Psoas muscle (tissue), 8 donors: ENCODE data around the gene NFKB2. TPM values are rescaled to one million over a fixed set of nuclear protein-coding genes. Genes with fewer than 3 reads are reported as not detected.

ENCODE experiments used
- ATAC-seq, 4 donors: fragments of 200-7000 bp; cut with Tn5 transposase; one replicate each; pipeline ENCODE4 v1.9.1; 2020; ENCODE audit warnings: moderate library complexity in 3 of 4, mild to moderate bottlenecking in 2 of 4
- DNase-seq, 2 donors: peaks; one replicate each; pipeline ENCODE4 v3.0.0-alpha.2; 2020
- H3K27ac ChIP-seq: fragments of 200-600 bp; one replicate; pipeline ENCODE4 v1.8.0; 2022
- H3K27me3 ChIP-seq, 3 donors: fragments of 200-600 bp in 1 of 3; one replicate each; pipeline versions ENCODE4 v1.6.1 to v1.8.0; 2013 to 2022; ENCODE audit warnings: low read length in 2 of 3, mild to moderate bottlenecking in 2 of 3, moderate library complexity in 1 of 3; ENCODE audit not compliant: insufficient read depth in 3 of 3
- H3K36me3 ChIP-seq, 2 donors: fragments of 200-600 bp in 1 of 2; one replicate each; pipeline versions ENCODE4 v1.6.1 to v1.8.0; 2013 to 2022; ENCODE audit warnings: low read depth in 1 of 2, mild to moderate bottlenecking in 1 of 2, moderate library complexity in 1 of 2; ENCODE audit not compliant: insufficient read depth in 1 of 2
- H3K4me1 ChIP-seq: fragments of 200-600 bp; one replicate; pipeline ENCODE4 v1.8.0; 2022
- H3K4me3 ChIP-seq: fragments of 200-600 bp; one replicate; pipeline ENCODE4 v1.8.0; 2022; ENCODE audit warnings: mild to moderate bottlenecking
- H3K9me3 ChIP-seq: fragments of 200-600 bp; one replicate; pipeline ENCODE4 v1.8.0; 2022
- WGBS, 3 donors: extraction: QIAGEN DNeasy Blood & Tissue Kit; methylation state at CpG; one replicate each; pipeline versions ENCODE4 v1.1.6 to v1.1.7; 2013; 5-methylcytosine and 5-hydroxymethylcytosine counted together
- intact Hi-C, 2 donors: fragments of 100-400 bp; cut with DNase I; formaldehyde crosslinking; loops; one replicate each; pipeline versions ENCODE4 v1.11.0 to v1.14.2; 2022
- polyA plus RNA-seq, 3 donors: library from polyadenylated mRNA; stranded (reverse); fragments of 200-250 nt; gene quantifications; one replicate each; pipeline ENCODE4 v1.2.3, GENCODE V29; 2013
- total RNA-seq, 4 donors: library from RNA; stranded (reverse); fragmentation: NEBNext Ultra II Directional in 2 of 4; extraction: Animal tissue kit (Norgen Biotek cat#: 25700) in 2 of 4; gene quantifications; one replicate each; pipeline versions ENCODE4 v1.2.1 to v1.2.4, GENCODE V29; 2021 to 2023
- TF ChIP-seq, protein P1 (sequence below): fragments of 200-600 bp; IDR thresholded peaks from one replicate; pipeline ENCODE4 v1.8.0; 2022; ENCODE audit warnings: antibody characterized with exemption
- donor health status: healthy with polysubstance abuse.
- donor health status: DM: no; HTN: no; CAD: no; lungs with moderate emphysema.
- donor health status: Bipolar disorder and iron deficiency.
- donor health status: healthy.
- donor health status: DM: yes; HTN: yes; CAD: no.
- donor health status: DM: no; HTN: no; CAD: no.
- donor health status: DM: no; HTN: no; CAD: no.
- donor health status: DM: yes; HTN: yes; CAD: no.

NFKB2 gene
- total and polyA plus RNA-seq, 7 donors = 8.3 to 86.0 (median 12.6) TPM

DNA sequence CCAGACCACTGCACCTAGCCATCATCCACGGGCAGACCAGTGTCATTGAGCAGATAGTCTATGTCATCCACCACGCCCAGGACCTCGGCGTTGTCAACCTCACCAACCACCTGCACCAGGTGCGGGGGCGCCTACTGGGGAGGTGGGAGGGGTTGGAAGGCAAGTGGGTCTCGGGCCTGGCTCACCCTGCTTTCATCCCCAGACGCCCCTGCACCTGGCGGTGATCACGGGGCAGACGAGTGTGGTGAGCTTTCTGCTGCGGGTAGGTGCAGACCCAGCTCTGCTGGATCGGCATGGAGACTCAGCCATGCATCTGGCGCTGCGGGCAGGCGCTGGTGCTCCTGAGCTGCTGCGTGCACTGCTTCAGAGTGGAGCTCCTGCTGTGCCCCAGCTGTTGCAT, 4.6 kb downstream of the NFKB2 start:
- H3K27me3 ChIP-seq = no peaks in the 10 kb centered on the region
- no peaks in the 10 kb centered on the region for H3K9me3 ChIP-seq
- WGBS, 3 donors = 82 to 87% (median 82%) methylated on average over 17 of the region's 17 CpGs
- H3K4me3 ChIP-seq = peak overlapping the region; percentile 76
- intact Hi-C loops = loop anchor here in 1 of 2 donors (5.0 kb wide), 1 partner anchor 233 kb away; no protein-coding TSS in a partner anchor
- peak overlapping the region; percentile 86 for H3K27ac ChIP-seq
- TF ChIP-seq, protein P1, sequence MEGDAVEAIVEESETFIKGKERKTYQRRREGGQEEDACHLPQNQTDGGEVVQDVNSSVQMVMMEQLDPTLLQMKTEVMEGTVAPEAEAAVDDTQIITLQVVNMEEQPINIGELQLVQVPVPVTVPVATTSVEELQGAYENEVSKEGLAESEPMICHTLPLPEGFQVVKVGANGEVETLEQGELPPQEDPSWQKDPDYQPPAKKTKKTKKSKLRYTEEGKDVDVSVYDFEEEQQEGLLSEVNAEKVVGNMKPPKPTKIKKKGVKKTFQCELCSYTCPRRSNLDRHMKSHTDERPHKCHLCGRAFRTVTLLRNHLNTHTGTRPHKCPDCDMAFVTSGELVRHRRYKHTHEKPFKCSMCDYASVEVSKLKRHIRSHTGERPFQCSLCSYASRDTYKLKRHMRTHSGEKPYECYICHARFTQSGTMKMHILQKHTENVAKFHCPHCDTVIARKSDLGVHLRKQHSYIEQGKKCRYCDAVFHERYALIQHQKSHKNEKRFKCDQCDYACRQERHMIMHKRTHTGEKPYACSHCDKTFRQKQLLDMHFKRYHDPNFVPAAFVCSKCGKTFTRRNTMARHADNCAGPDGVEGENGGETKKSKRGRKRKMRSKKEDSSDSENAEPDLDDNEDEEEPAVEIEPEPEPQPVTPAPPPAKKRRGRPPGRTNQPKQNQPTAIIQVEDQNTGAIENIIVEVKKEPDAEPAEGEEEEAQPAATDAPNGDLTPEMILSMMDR = no peak
- H3K36me3 ChIP-seq = peaks cover 0 to 59% of the 10 kb centered on the region in 2 donors
- no peak for ATAC-seq
- DNase-seq = no peak
- H3K4me1 ChIP-seq = peaks cover 19% of the 10 kb centered on the region

GRCh38 chr10:102400598-102401341, 5.3 kb downstream of the NFKB2 start:
- H3K36me3 ChIP-seq = peaks cover 0 to 59% of the 10 kb centered on the region in 2 donors
- DNase-seq (no peak), ATAC-seq (no peak)
- H3K9me3 ChIP-seq = no peaks in the 10 kb centered on the region
- intact Hi-C loops = loop anchor here in 1 of 2 donors (5.0 kb wide), 1 partner anchor 233 kb away; no protein-coding TSS in a partner anchor
- H3K4me1 ChIP-seq = peaks cover 19% of the 10 kb centered on the region
- TF ChIP-seq, protein P1 = no peak
- 88 to 92% (median 91%) methylated on average over 14 to 22 of the region's 22 CpGs for WGBS, 3 donors
- no peak overlapping the region for H3K4me3 ChIP-seq
- no peak overlapping the region for H3K27ac ChIP-seq
- H3K27me3 ChIP-seq = no peaks in the 10 kb centered on the region

DNA sequence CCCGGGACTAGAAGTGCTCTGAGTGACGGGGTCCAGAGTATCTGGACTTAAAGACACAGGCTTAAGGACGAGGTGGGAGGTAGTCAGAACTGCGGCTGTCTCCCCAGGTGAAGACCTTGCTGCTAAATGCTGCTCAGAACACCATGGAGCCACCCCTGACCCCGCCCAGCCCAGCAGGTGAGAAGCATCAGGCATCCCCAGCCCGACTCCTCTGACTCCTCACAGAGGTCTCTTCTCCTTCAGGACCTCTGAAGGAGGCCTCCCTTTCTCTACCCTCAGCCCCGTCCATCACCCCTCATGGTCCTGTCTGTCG, 5.8 kb downstream of the NFKB2 start:
- Histone ChIP-seq H3K4me3 (no peak overlapping the region), H3K36me3 (peaks cover 0 to 59% of the 10 kb centered on the region in 2 donors), H3K27ac (no peak overlapping the region), H3K27me3 (no peaks in the 10 kb centered on the region), H3K9me3 (no peaks in the 10 kb centered on the region), H3K4me1 (peaks cover 16% of the 10 kb centered on the region)
- ATAC-seq = no peak
- intact Hi-C loops = loop anchor here in 1 of 2 donors (5.0 kb wide), 1 partner anchor 234 kb away; no protein-coding TSS in a partner anchor
- DNase-seq = no peak
- TF ChIP-seq, protein P1 = no peak
- WGBS, 3 donors = 93 to 96% (median 94%) methylated on average over 6 to 8 of the region's 8 CpGs

GRCh38 chr10:102401735-102402511, 6.4 kb downstream of the NFKB2 start:
- no peaks in the 10 kb centered on the region for H3K9me3 ChIP-seq
- no peaks in the 10 kb centered on the region for H3K27me3 ChIP-seq
- 78 to 86% (median 83%) methylated on average over 17 to 18 of the region's 18 CpGs for WGBS, 3 donors
- peaks cover 10% of the 10 kb centered on the region for H3K4me1 ChIP-seq
- TF ChIP-seq, protein P1 = no peak
- no peak for DNase-seq
- no peak for ATAC-seq
- no peak overlapping the region for H3K4me3 ChIP-seq
- intact Hi-C loops = loop anchor here in 1 of 2 donors (5.0 kb wide), 1 partner anchor 235 kb away; no protein-coding TSS in a partner anchor
- H3K36me3 ChIP-seq = peaks cover 0 to 53% of the 10 kb centered on the region in 2 donors
- H3K27ac ChIP-seq = no peak overlapping the region
